GM23248 (cell line): ENCODE results near the gene MAPT.

ENCODE experiments used
- EZH2 ChIP-seq: fragments of 200-600 bp; sonication (generic); IDR thresholded peaks from 2 replicates; pipeline ENCODE4 v1.6.1; 2018; ENCODE audit warnings: antibody characterized with exemption, mild to moderate bottlenecking; ENCODE audit not compliant: insufficient read depth, poor library complexity, severe bottlenecking
- EZH2phosphoT487 ChIP-seq: fragments of 200-600 bp; sonication (generic); IDR thresholded peaks from 2 replicates; pipeline ENCODE4 v1.6.1; 2018; ENCODE audit warnings: antibody characterized with exemption, moderate library complexity, mild to moderate bottlenecking, low read depth; ENCODE audit not compliant: insufficient read depth

GRCh38 chr17:45993962-45994627 lies 99.7 kb downstream of the MAPT start:
- TF ChIP-seq EZH2phosphoT487 (no peak), EZH2 (no peak)
